ENCODE data around the gene ZBTB8A.
"Not testable (repeated sequence)": the region's sequence is repeated elsewhere in the genome, so short reads cannot be mapped to it uniquely, and the experiment has no call there.

Gene ZBTB8A

GRCh38 chr1:32538887-32539583 lies at the start of gene ZBTB8A:
Gene ZBTB8A (plus strand): TSS chr1:32539427. CDS start chr1:32592932, 53,505 bp downstream.
- no peak for DNase-seq

- no peak for DNase-seq
These were observed 49.3 kb upstream of the ZBTB8A start for GRCh38 chr1:32489774-32490454.

GRCh38 chr1:32491386-32491785 lies 47.8 kb upstream of the ZBTB8A start:
- DNase-seq = no peak

- no peak for DNase-seq
These were observed 45.0 kb upstream of the ZBTB8A start for GRCh38 chr1:32494196-32494595.

- no peak for DNase-seq
These were observed 44.4 kb upstream of the ZBTB8A start for GRCh38 chr1:32494711-32495337.

- no peak for DNase-seq
These were observed 43.1 kb upstream of the ZBTB8A start for GRCh38 chr1:32496127-32496526.

- no peak for DNase-seq
These were observed 40.5 kb upstream of the ZBTB8A start for GRCh38 chr1:32498751-32499150.

- DNase-seq = peak; percentile 13
These were observed 38.6 kb upstream of the ZBTB8A start for GRCh38 chr1:32500387-32501209.

GRCh38 chr1:32501865-32502264 lies 37.4 kb upstream of the ZBTB8A start:
- no peak for DNase-seq

- DNase-seq = no peak
These were observed 36.1 kb upstream of the ZBTB8A start for GRCh38 chr1:32503153-32503552.

- DNase-seq = no peak
These were observed 32.2 kb upstream of the ZBTB8A start for GRCh38 chr1:32507021-32507420.

- no peak for DNase-seq
These were observed 30.5 kb upstream of the ZBTB8A start for GRCh38 chr1:32508761-32509160.

- DNase-seq = no peak
These were observed 29.3 kb upstream of the ZBTB8A start for GRCh38 chr1:32509939-32510338.

GRCh38 chr1:32516402-32516801 lies 22.8 kb upstream of the ZBTB8A start:
- DNase-seq = no peak

GRCh38 chr1:32518976-32519375 lies 20.3 kb upstream of the ZBTB8A start:
- DNase-seq = no peak

- no peak for DNase-seq
These were observed 18.1 kb upstream of the ZBTB8A start for GRCh38 chr1:32521165-32521564.

GRCh38 chr1:32525053-32525452 lies 14.2 kb upstream of the ZBTB8A start:
- DNase-seq = no peak

- no peak for DNase-seq
These were observed 13.4 kb upstream of the ZBTB8A start for GRCh38 chr1:32525661-32526444.

GRCh38 chr1:32528550-32528949 lies 10.7 kb upstream of the ZBTB8A start:
- not testable (repeated sequence) for DNase-seq

GRCh38 chr1:32533792-32534327 lies 5.4 kb upstream of the ZBTB8A start:
- DNase-seq = no peak

GRCh38 chr1:32536117-32536516 lies 3.1 kb upstream of the ZBTB8A start:
- DNase-seq = no peak

- no peak for DNase-seq
These were observed 2.5 kb upstream of the ZBTB8A start for GRCh38 chr1:32536764-32537163.

All from CD4-positive, alpha-beta T cell treated with Interleukin-6 for 4 hours (primary cell).